ENCODE results near the gene BAD.

- TF ChIP-seq CTCF (IDR thresholded peaks at IDR 0.05) (no peak), POLR2AphosphoS5 (IDR thresholded peaks at IDR 0.05) (no peak)
Measured at GRCh38 chr11:64229744-64230170, 54.7 kb downstream of the BAD start.

Measured in transverse colon (tissue), 4 donors.